OCI-LY3 (cell line): ENCODE results near the gene PRPF39.
"Not testable (repeated sequence)": the region's sequence is repeated elsewhere in the genome, so short reads cannot be mapped to it uniquely, and the experiment has no call there.

Experiments
- EZH2phosphoT487 ChIP-seq: fragments of 200-600 bp; shearing (Covaris generic); IDR thresholded peaks from 2 replicates; pipeline ENCODE4 v1.6.1; 2018; ENCODE audit warnings: antibody characterized with exemption, mixed run types, low read depth
- TF ChIP-seq, protein P1 (sequence below): fragments of 200-600, 300-600 bp; sonication (generic); IDR thresholded peaks from 2 replicates; pipeline ENCODE4 v1.5.1; 2014; ENCODE audit warnings: antibody characterized with exemption, low read length, low read depth

DNA sequence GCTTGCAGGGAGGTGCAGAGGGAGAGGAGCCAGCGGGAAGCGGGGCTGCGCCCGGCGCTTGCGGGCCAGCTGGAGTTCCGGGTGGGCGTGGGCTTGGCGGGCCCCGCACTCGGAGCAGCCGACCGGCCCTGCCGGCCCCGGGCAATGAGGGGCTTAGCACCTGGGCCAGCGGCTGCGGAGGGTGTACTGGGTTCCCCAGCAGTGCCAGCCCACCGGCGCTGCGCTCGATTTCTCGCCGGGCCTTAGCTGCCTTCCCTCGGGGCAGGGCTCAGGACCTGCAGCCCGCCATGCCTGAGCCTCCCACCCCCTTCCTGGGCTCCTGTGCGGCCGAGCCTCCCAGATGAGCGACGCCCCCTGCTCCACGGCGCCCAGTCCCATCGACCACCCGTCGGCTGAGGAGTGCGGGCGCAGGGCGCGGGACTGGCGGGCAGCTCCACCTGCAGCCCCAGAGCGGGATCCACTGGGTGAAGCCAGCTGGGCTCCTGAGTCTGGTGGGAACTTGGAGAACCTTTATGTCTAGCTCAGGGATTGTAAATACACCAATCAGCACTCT, 3.4 kb upstream of the PRPF39 start:
- TF ChIP-seq, protein P1, sequence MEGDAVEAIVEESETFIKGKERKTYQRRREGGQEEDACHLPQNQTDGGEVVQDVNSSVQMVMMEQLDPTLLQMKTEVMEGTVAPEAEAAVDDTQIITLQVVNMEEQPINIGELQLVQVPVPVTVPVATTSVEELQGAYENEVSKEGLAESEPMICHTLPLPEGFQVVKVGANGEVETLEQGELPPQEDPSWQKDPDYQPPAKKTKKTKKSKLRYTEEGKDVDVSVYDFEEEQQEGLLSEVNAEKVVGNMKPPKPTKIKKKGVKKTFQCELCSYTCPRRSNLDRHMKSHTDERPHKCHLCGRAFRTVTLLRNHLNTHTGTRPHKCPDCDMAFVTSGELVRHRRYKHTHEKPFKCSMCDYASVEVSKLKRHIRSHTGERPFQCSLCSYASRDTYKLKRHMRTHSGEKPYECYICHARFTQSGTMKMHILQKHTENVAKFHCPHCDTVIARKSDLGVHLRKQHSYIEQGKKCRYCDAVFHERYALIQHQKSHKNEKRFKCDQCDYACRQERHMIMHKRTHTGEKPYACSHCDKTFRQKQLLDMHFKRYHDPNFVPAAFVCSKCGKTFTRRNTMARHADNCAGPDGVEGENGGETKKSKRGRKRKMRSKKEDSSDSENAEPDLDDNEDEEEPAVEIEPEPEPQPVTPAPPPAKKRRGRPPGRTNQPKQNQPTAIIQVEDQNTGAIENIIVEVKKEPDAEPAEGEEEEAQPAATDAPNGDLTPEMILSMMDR, result not testable (repeated sequence)
- TF ChIP-seq EZH2phosphoT487, result not testable (repeated sequence)
